A549 (cell line): ENCODE measurements around the gene PKHD1.

Experiments used
- EP300 ChIP-seq, 2 experiments: fragments of >200 bp; sonication (Bioruptor Twin); formaldehyde crosslinking; IDR thresholded peaks; 2 replicates in 1 of 2; 3 replicates in 1 of 2; pipeline ENCODE4 v1.6.1; 2016 to 2017
- FOSL2 ChIP-seq, 2 experiments: fragments of 450-650 bp in 1 of 2; fragments of >200 bp in 1 of 2; sonication (Bioruptor Twin) in 1 of 2; formaldehyde crosslinking; IDR thresholded peaks; 2 replicates each; pipeline versions ENCODE4 v1.5.0 to v1.6.1; 2016 to 2020; ENCODE audit warnings: mild to moderate bottlenecking in 1 of 2, moderate library complexity in 1 of 2
- POLR2A ChIP-seq: IDR thresholded peaks from 2 replicates; pipeline ENCODE4 v1.6.1; 2012; ENCODE audit warnings: mild to moderate bottlenecking, low read length
- SREBF2 ChIP-seq: fragments of 450-650 bp; IDR thresholded peaks from 2 replicates; pipeline ENCODE4 v1.6.1; 2014; ENCODE audit warnings: mild to moderate bottlenecking, moderate library complexity

- TF ChIP-seq SREBF2 (no peak), FOSL2 (IDR thresholded peaks at IDR 0.05) (no peak), FOSL2 (CRISPR knock-in tag; IDR thresholded peaks at IDR 0.05) (no peak), POLR2A (no peak), EP300 (IDR thresholded peaks at IDR 0.05) (no peak)
Observed at GRCh38 chr6:51775942-51776860, 311.2 kb downstream of the PKHD1 start.
